ENCODE measurements around the gene RABEPK.
"Not testable (repeated sequence)": the region's sequence is repeated elsewhere in the genome, so short reads cannot be mapped to it uniquely, and the experiment has no call there.

Gene RABEPK, protein sequence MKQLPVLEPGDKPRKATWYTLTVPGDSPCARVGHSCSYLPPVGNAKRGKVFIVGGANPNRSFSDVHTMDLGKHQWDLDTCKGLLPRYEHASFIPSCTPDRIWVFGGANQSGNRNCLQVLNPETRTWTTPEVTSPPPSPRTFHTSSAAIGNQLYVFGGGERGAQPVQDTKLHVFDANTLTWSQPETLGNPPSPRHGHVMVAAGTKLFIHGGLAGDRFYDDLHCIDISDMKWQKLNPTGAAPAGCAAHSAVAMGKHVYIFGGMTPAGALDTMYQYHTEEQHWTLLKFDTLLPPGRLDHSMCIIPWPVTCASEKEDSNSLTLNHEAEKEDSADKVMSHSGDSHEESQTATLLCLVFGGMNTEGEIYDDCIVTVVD

DNA sequence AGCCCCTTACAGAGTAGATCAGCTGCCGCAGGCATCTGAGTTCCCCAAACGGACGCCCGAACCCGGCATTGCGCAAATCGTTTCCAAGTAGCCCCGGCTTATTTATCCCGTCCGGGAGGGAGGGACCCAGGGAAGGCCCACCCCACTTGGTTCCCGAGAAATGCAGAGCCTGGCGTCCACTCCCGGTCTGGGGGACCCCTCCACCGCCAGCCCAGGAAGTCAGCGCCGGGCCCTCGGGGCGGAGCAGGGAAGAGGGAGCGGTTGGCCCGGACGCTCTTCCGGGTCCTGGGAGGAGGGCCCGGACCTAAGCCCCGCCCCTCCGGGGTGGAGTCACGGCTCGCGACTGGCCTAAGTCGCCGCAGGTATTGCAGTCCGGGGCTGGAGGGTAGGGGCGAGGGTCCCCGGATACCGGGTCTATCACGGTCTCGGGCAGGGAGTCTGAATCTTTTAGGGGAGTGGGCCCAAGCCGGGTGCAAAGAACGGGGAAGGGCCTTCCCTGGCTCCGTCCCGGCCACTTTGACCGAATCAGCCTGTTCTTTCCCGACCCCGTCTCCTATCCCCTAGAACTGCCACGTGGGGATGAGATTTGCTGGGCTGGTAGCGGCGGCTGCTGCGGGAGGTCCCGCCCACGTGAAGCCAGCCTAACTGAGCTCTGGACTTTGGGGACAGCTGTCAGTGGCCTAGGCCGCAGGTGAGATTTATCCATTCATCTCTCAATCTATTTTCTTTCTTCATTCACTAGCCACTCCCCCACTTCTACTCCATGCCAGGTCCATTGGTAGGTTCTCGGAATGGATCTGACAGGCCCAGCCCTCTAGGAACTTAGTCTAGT, at the start of gene RABEPK:
RABEPK (plus strand) TSS at position 327 of the 832 bp plus-strand sequence. CDS start 2,472 bp downstream, outside the sequence.
- peak; percentile 97 for DNase-seq

DNA sequence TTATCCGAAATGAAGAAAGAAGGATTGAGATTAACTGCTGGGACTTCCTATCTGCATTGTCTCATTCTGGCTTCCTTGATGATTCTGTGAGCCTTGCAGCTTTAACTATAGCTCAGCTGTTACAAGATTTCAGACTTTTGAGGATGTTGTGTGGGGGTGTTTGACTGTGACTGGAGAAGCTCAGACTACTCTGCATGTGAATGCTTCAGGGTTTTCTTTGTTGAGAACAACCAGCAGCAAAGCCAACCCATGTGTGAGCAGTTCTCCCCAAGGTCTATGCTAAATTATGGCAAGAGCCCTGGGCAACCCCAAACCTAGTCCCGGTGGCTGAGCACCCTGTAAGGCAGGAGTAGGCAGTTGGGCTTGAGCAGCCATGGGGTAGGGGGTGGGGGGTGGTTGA, 48.6 kb upstream of the RABEPK start:
- no peak for DNase-seq

DNA sequence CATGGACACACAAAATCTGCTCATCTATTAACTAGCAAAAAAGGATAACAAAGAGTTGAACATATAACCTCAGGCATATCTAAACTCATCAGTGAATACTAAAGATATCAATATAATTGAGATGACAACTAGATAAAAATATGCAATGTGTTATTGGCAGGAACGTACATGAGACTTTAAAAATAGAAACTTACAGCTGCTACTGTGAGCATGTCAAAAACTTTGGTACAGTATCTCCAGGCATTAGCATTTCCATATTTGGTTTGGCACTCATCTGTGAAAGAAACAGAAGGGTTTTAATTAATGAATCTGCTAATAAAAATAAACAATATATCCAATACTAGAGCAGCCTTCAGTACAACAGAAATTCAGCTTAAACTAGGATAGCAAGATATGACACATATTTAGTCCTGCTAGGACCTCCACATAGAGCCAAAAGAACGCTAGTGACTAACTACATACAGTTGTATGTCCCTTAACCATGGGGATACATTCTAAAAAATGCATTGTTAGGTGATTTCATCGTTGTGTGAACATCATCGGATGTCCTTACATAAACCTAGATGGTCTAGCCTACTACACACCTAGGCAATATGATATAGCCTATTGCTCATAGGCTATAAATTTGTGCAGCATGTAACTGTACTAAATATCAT, 46.5 kb upstream of the RABEPK start:
- DNase-seq: no peak

DNA sequence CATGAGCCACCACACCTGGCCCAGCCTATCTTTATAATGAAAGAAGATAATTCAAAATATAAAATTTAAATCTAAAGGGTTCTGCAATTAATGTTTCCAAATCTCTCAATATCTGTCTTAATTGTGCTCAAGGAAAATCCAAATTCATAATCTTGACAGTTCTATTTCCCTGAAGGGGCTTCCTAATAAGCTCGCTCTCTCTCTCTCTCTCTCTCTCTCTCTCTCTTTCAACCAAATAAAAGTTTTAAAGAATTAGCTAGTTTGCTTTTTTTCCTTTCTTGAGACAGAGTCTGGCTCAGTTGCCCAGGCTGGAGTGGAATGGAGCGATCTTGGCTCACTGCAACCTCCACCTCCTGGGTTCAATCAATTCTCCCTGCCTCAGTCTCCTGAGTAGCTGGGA, 43.8 kb upstream of the RABEPK start:
- DNase-seq: no peak

DNA sequence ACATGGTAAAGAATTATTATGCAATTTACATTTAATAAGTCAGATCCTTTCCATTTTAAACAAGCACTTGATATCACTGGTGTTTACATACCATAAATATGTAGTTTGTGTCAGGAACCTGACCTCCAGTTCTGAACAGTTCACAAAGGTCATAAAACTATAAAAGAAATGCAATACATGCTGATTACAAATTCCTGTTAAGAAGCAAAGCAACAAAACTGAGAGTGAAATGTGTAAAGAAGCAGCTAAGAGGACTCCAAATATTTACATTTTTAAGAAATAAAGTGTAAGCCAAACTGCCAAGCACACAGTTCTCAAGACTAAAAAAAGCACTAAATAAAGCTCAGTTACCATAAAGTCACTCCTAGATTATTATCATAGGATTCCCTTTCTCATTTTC, 39.6 kb upstream of the RABEPK start:
- no peak for DNase-seq

GRCh38 chr9:125161284-125161918, 38.9 kb upstream of the RABEPK start:
- no peak for DNase-seq

DNA sequence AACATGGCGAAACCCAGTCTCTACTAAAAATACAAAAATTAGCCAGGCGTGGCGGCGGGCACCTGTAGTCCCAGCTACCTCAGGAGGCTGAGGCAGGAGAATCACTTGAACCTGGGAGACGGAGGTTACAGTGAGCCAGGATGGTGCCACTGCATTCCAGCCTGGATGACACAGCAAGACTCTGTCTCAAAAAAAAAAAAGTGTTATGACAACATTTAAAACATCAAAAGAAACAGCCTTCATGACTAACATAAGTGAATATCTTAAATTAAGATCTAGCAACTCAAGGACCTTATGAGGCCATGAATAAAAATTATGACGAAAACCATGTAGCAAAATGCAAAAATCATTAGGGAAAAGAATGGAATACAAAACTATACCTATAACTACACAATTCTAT, 37.5 kb upstream of the RABEPK start:
- DNase-seq: not testable (repeated sequence)

GRCh38 chr9:125166762-125167161, 33.6 kb upstream of the RABEPK start:
- no peak for DNase-seq

- no peak for DNase-seq
These were observed 30.4 kb upstream of the RABEPK start for GRCh38 chr9:125169895-125170294.

DNA sequence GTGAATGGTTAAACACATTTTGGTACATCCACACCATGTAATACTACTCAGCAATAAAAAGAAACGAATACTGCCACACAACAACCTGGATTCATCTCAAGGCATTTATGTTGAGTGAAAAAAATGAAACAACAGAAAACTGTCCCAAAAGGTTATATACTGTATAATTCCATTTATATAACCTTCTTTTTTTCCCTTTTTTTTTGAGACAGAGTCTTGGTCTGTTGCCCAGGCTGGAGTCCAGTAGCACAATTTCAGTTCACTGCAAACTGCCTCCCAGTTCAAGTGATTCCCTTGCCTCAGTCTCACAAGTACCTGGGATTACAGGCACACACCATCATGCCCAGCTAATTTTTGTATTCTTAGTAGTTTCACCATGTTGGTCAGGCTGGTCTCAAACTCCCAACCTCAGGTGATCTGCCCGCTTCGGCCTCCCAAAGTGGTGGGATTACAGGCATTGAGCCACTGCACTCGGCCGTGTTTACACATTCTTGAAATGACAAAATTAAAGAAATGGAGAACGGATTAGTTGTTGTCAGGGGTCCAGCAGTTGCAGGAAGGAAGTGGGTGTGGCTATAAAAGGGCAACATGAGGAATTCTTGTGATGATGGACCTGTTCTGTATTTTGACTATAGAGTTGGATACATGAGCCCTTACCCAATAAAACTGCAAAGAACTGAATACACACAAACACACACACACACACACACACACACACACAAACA, 28.1 kb upstream of the RABEPK start:
- DNase-seq: no peak

DNA sequence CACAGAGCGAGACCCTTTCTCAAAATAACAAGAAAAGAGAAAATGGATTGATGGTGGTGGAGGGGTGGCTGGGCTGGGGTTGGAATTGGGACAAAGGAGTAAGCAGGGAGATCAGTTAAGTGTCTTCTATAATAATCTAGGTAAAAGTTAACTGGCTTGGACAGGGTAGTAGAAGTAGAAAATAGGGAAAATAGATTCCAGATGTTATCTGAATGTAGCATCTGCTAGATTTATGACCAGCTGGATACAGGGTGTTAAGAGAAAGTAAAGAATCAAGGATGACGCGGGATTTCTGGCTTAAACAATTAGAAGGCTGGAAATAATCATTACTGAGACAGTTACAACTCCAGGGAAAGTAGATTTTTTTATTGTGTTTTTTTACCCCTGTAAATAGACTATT, 23.7 kb upstream of the RABEPK start:
- no peak for DNase-seq

DNA sequence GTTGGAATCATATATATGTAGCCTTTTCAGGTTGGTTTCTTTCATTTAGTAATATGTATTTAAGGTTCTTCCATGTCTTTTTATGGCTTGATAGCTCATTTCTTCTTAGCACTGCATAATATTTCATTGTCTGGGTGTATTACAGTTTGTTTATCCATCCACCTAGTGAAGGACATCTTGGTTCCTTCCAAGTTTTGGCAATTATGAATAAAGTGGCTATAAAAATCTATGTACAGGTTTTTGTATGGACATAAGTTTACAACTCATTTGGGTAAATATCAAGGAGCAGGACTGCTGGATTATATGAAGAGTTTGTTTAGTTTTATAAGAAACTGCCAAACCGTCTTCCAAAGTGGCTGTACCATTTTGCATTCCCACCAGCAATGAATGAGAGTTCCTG, 22.5 kb upstream of the RABEPK start:
- no peak for DNase-seq

DNA sequence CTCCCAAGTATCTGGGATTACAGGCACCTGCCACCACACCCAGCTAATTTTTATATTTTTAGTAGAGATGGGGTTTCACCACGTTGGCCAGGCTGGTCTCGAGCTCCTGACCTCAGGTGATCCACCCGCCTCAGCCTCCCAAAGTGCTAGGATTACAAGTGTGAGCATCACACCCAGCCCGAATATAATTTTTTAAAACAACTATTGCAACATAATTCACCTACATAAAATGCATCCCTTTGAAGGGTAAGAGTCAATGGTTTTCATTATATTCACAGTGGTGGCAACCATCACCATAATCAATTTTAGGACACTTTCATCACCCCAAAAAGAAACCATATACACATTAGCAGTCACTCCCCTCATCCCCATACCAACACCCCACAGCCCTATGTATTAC, 20.6 kb upstream of the RABEPK start:
- not testable (repeated sequence) for DNase-seq

DNA sequence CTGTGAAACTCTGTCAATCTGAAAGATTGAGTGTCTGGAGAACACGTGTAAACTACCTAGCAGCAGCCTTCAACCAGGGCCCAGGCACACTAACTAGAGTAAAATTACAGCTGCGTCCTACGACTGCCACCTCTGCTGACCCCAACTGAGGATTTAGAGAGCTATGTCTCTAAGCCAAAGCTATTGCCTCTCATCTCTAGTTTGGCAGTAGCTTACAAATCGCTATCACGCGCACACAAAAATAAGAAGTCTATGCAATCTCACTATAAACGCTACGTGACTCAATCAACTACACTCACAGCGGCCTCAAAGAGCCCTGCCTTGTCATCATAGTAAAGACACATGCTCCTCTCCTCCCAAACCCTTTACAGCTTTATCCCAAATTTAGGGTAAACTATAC, 19.5 kb upstream of the RABEPK start:
- no peak for DNase-seq

DNA sequence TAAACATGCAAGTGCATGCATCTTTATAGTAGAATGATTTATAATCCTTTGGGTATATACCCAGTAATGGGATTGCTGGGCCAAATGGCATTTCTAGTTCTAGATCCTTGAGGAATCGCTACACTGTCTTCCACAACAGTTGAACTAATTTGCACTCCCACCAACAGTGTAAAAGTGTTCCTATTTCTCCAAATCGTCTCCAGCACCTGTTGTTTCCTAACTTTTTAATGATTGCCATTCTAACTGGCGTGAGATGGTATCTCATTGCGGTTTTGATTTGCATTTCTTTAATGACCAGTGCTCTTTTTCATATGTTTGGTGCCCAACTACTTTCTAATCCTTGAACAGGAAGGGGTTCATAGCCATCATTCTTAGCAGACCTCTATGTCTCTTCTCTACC, 18.6 kb upstream of the RABEPK start:
- not testable (repeated sequence) for DNase-seq

DNA sequence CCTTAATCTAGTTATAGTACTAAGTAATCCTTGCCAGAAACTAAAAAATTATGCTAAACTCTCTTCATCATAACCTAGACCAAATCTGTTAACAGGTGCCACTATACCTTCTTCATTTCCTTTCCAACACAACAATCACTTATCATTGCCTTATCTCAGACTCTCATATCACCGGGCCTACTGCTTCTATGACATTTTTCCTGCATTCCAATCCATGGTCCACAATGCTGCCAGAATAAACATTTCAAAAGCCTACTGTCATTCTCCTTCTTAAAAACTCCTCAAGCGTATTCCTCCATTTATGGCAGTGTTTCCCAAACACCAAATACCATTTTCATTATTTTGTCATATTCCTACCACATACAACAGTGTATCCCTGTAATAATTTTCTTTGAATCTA, 17.3 kb upstream of the RABEPK start:
- no peak for DNase-seq

DNA sequence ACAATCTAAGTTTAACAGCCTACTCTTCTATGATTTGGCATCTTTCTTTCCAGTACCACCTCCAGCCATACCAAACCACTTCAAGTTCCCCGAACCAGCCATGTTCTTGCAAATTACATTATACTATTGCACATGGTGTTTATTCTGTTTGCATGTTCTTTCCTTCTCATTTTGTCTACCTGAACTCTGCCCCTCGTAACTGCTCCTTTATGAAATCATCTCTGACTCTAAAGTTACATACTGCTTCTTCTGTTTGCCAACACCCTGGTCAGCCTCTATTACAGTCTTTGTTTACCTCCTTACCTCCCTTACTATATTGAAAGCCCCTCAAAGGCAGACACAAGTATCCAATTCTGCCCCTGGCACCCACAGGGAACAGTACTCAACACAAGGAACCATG, 16.8 kb upstream of the RABEPK start:
- no peak for DNase-seq

DNA sequence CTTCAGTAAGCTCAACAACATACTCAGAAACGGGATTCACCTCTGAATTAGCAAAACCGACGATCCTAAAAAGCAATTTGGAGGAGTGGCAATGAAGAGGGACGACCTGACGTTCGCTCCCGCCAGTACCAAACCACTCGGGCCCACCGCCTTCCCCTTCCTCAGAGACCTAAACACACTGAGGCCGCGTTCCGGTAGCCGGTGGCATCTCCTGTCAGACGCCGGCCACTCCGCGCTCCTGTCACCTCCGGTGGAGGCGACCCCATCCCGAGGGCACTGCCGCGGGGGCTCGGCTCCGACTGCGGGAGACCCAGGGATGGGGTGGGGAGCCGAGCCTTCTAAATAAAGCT, 11.4 kb upstream of the RABEPK start:
- peak; percentile 37 for DNase-seq

DNA sequence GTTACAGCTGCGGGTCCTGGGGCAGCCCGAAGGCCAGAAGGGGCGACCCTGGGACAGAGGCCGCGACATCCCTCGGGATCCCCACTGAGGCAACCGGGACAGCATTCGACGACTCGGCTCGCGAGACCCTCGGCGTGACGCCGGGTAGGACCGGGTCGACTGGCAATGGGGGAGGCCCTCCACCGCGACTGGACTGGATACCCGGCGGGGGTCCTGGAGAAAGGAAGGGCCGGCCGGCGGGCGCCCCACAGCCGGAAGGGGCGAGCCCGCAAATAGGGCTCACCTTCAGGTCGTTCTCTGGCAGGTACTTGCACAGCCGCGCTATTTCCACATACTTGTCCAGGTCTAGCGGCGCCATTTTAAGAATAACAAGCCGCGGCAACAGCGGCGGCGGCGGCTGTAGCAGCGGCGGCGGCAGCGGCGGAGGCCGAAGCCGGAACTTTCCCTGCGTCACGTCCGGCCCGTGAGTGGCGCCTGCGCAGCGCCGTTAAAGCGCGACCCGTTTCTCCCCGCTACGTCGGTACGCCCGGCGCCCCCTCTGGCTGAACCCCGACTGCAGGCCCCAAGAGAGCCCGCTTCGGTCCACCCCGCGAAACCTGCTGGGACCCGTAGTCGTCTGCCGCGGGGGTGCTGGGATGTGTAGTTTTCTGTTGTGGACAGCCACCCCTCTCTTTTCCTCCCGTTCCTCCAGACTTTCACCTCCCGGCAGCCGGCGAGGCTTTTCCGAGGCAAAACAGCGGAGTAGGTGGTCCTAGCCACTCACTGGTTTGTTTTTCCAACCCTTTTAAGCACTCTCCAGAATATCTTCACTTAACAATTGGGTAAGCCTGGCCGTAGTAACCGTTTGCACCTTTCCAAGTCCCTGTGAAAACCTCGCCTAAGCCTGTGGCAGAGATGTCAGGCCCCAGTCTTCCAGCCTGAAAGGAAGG, 10.7 kb upstream of the RABEPK start, which contains the start of gene PPP6C:
PPP6C (minus strand) TSS at position 443 of the 929 bp plus-strand sequence; CDS start at position 358, 85 bp downstream.
- DNase-seq: peak; percentile 98

GRCh38 chr9:125190361-125190801, 10.0 kb upstream of the RABEPK start:
- DNase-seq: peak; percentile 46

DNA sequence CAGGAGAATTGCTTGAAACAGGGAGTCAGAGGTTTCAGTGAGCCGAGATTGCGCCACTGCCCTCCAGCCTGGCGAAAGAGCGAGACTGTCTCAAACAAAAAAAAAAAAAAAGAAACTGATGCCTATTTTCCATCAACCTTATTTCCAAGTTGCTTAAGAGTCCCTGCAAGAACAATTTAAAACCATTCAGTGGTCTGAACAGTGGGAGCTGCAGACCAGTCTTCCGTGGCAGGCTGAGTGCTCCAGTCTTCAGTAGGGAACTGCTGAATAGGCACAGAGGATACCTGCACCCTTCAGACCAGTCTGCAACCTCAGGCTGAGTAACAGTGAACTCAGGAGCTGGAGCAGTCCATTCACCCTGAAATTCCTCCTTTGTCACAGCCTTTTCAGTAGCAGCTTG, 5.9 kb upstream of the RABEPK start:
- DNase-seq: not testable (repeated sequence)

Data from NCI-H69 (cell line).